SK-N-SH treated with all-trans-retinoic acid at 6 μM for 48 hours (cell line): ENCODE data around the gene HMX1.

Source experiments
- ATAC-seq: fragments of 200-7000 bp; cut with Tn5 transposase; 3 replicates; pipeline ENCODE4 v1.9.1; 2020; ENCODE audit warnings: mild to moderate bottlenecking, moderate library complexity
- ARNTL ChIP-seq: fragments of 450-650 bp; formaldehyde crosslinking; IDR thresholded peaks from 2 replicates; pipeline ENCODE4 v1.5.0; 2020; ENCODE audit warnings: low read depth, mild to moderate bottlenecking, moderate library complexity, borderline replicate concordance
- BACH2 ChIP-seq: fragments of 250-450 bp; sonication (Bioruptor Pico); IDR thresholded peaks from 2 replicates; pipeline ENCODE4 v1.9.0; 2021; ENCODE audit warnings: mild to moderate bottlenecking, borderline replicate concordance
- CREB5 ChIP-seq: fragments of 250-450 bp; sonication (Bioruptor Pico); IDR thresholded peaks from 2 replicates; pipeline ENCODE4 v1.5.1; 2020; ENCODE audit warnings: low read depth, mild to moderate bottlenecking, moderate library complexity
- CSDC2 ChIP-seq: fragments of 250-450 bp; sonication (Bioruptor Pico); IDR thresholded peaks from 2 replicates; pipeline ENCODE4 v1.5.0; 2020; ENCODE audit warnings: mild to moderate bottlenecking, moderate library complexity
- ESRRG ChIP-seq: fragments of 250-450 bp; sonication (Bioruptor Pico); IDR thresholded peaks from 2 replicates; pipeline ENCODE4 v1.6.1; 2021; ENCODE audit warnings: mild to moderate bottlenecking
- GLIS3 ChIP-seq: fragments of 250-450 bp; sonication (Bioruptor Pico); IDR thresholded peaks from 2 replicates; pipeline ENCODE4 v1.5.0; 2020; ENCODE audit warnings: mild to moderate bottlenecking, moderate library complexity
- ISL1 ChIP-seq: fragments of 250-450 bp; sonication (Bioruptor Pico); IDR thresholded peaks from 2 replicates; pipeline ENCODE4 v2.1.2; 2022; ENCODE audit warnings: mild to moderate bottlenecking, moderate library complexity
- OSR1 ChIP-seq: fragments of 250-450 bp; sonication (Bioruptor Pico); IDR thresholded peaks from 2 replicates; pipeline ENCODE4 v1.8.0; 2022; ENCODE audit warnings: moderate library complexity, mild to moderate bottlenecking, inconsistent platforms
- PATZ1 ChIP-seq: fragments of 250-450 bp; sonication (Bioruptor Pico); IDR thresholded peaks from 2 replicates; pipeline ENCODE4 v1.8.0; 2020; ENCODE audit warnings: mild to moderate bottlenecking, moderate library complexity, borderline replicate concordance
- POU6F1 ChIP-seq: fragments of 250-450 bp; sonication (Bioruptor Pico); IDR thresholded peaks from 2 replicates; pipeline ENCODE4 v1.8.0; 2021; ENCODE audit warnings: low read depth, mild to moderate bottlenecking, moderate library complexity, borderline replicate concordance
- PPARA ChIP-seq: fragments of 250-450 bp; sonication (Bioruptor Pico); IDR thresholded peaks from 2 replicates; pipeline ENCODE4 v1.5.0; 2020; ENCODE audit warnings: mild to moderate bottlenecking, borderline replicate concordance
- RARB ChIP-seq: fragments of 250-450 bp; sonication (Bioruptor Pico); IDR thresholded peaks from 2 replicates; pipeline ENCODE4 v1.8.0; 2021; ENCODE audit warnings: mild to moderate bottlenecking, moderate library complexity
- SNAI2 ChIP-seq: fragments of 250-450 bp; sonication (Bioruptor Pico); IDR thresholded peaks from 2 replicates; pipeline ENCODE4 v1.5.0; 2020; ENCODE audit warnings: mild to moderate bottlenecking, moderate library complexity
- TCF4 ChIP-seq: fragments of 250-450 bp; sonication (Bioruptor Pico); IDR thresholded peaks from 2 replicates; pipeline ENCODE4 v1.8.0; 2021; ENCODE audit warnings: mild to moderate bottlenecking, moderate library complexity, borderline replicate concordance
- TOX ChIP-seq: fragments of 250-450 bp; sonication (Bioruptor Pico); IDR thresholded peaks from 2 replicates; pipeline ENCODE4 v1.8.0; 2021; ENCODE audit warnings: mild to moderate bottlenecking, moderate library complexity, borderline replicate concordance
- ZC3H10 ChIP-seq: fragments of 250-450 bp; sonication (Bioruptor Pico); IDR thresholded peaks from 2 replicates; pipeline ENCODE4 v1.5.1; 2021; ENCODE audit warnings: mild to moderate bottlenecking, moderate library complexity
- ZFP3 ChIP-seq: fragments of 250-450 bp; sonication (Bioruptor Pico); IDR thresholded peaks from 2 replicates; pipeline ENCODE4 v1.5.0; 2020; ENCODE audit warnings: mild to moderate bottlenecking, moderate library complexity
- ZNF565 ChIP-seq: fragments of 450-650 bp; formaldehyde crosslinking; conservative IDR thresholded peaks from 2 replicates; pipeline ENCODE4 v1.5.0; 2020; ENCODE audit warnings: low read depth, mild to moderate bottlenecking, moderate library complexity
- ZNF70 ChIP-seq: fragments of 450-650 bp; formaldehyde crosslinking; IDR thresholded peaks from 2 replicates; pipeline ENCODE4 v1.5.0; 2020; ENCODE audit warnings: mild to moderate bottlenecking, moderate library complexity
- ZNF8 ChIP-seq: fragments of 450-650 bp; formaldehyde crosslinking; IDR thresholded peaks from 2 replicates; pipeline ENCODE4 v1.5.0; 2020; ENCODE audit warnings: mild to moderate bottlenecking, moderate library complexity

HMX1 gene

GRCh38 chr4:8874896-8875680 lies 3.4 kb upstream of the HMX1 start:
- no peak for ATAC-seq
- TF ChIP-seq PPARA (CRISPR knock-in tag) (no peak), POU6F1 (CRISPR knock-in tag) (no peak), ZNF8 (no peak), ZFP3 (CRISPR knock-in tag) (no peak), GLIS3 (CRISPR knock-in tag) (no peak), ZNF565 (CRISPR knock-in tag) (no peak), CREB5 (CRISPR knock-in tag) (no peak), RARB (CRISPR knock-in tag) (no peak), BACH2 (no peak), ESRRG (CRISPR knock-in tag) (no peak)

- no peak for ATAC-seq
- TF ChIP-seq CREB5 (CRISPR knock-in tag) (no peak), CSDC2 (CRISPR knock-in tag) (no peak), ZFP3 (CRISPR knock-in tag) (no peak), ZNF70 (CRISPR knock-in tag) (no peak), TOX (CRISPR knock-in tag) (no peak), ZC3H10 (CRISPR knock-in tag) (no peak), ISL1 (CRISPR knock-in tag) (no peak), SNAI2 (CRISPR knock-in tag) (no peak), ZNF565 (CRISPR knock-in tag) (no peak), PPARA (CRISPR knock-in tag) (no peak), TCF4 (CRISPR knock-in tag) (no peak), PATZ1 (CRISPR knock-in tag) (no peak), OSR1 (CRISPR knock-in tag) (no peak), GLIS3 (CRISPR knock-in tag) (no peak), ARNTL (CRISPR knock-in tag) (no peak), RARB (CRISPR knock-in tag) (no peak), POU6F1 (CRISPR knock-in tag) (no peak), BACH2 (no peak), ESRRG (CRISPR knock-in tag) (no peak)
Observed at GRCh38 chr4:8874003-8874895, 2.6 kb upstream of the HMX1 start.
